GM12878 (cell line): ENCODE measurements around the gene DHX38. TPM values are rescaled to one million over a fixed set of nuclear protein-coding genes. Genes with fewer than 3 reads are reported as not detected.

Source experiments
- ATAC-seq: fragments of 200-7000 bp; cut with Tn5 transposase; 3 replicates; pipeline ENCODE4 v1.9.1; 2020; ENCODE audit warnings: mild to moderate bottlenecking, moderate library complexity
- BruUV-seq: library from RNA; stranded (reverse); fragments of 400-500 nt; replicated peaks from 2 replicates; lab custom pipeline; 2021; lab: Mats Ljungman, UMichigan
- CTCF ChIA-PET: fragments of 300-600 bp; sonication (Branson Sonifier 250); formaldehyde crosslinking; extraction: SDS; loops from one replicate; lab custom pipeline; 2021; ENCODE audit warnings: inconsistent platforms; lab: Yijun Ruan, JAX
- POLR2A ChIA-PET: fragments of 350-600 bp; formaldehyde crosslinking; extraction: SDS; loops from one replicate; lab custom pipeline; 2021; ENCODE audit warnings: inconsistent platforms; lab: Charles Lee
- RAD21 ChIA-PET: fragments of 300-600 bp; sonication (Branson Sonifier 250); formaldehyde crosslinking; loops from one replicate; lab custom pipeline; 2023; ENCODE audit warnings: antibody characterized with exemption; ENCODE audit not compliant: unreplicated experiment; lab: Charles Lee
- SMC1A ChIA-PET: fragments of 300-600 bp; sonication (Branson Sonifier 250); formaldehyde crosslinking; loops from one replicate; lab custom pipeline; 2023; ENCODE audit not compliant: unreplicated experiment, uncharacterized antibody; lab: Charles Lee
- DNase-seq: peaks from one replicate; pipeline ENCODE4 v3.0.0-alpha.2; 2011; ENCODE audit warnings: low read depth, low spot score
- FAIRE-seq: peaks from 3 replicates; lab custom pipeline; 2011; peaks lifted over from hg19 to GRCh38; lab: Jason Lieb, UNC
- H2AFZ ChIP-seq: 2 replicates; pipeline ENCODE4 v1.6.0; 2011; ENCODE audit warnings: low read depth, low read length, control low read depth; ENCODE audit not compliant: control insufficient read depth
- H3K27ac ChIP-seq: 2 replicates; pipeline ENCODE4 v1.5.1; 2011; ENCODE audit warnings: control low read depth; ENCODE audit not compliant: control insufficient read depth, insufficient read depth
- H3K27me3 ChIP-seq, 2 experiments: replicated peaks in 1 of 2; 2 replicates each; pipeline versions ENCODE4 v1.6.0 to v1.6.1; 2011; ENCODE audit warnings: low read length in 1 of 2; ENCODE audit not compliant: control insufficient read depth in 2 of 2, insufficient read depth in 2 of 2
- H3K36me3 ChIP-seq, 2 experiments: 2 replicates each; pipeline ENCODE4 v1.5.1; 2011; ENCODE audit warnings: low read length in 1 of 2; ENCODE audit not compliant: control insufficient read depth in 2 of 2, insufficient read depth in 2 of 2
- H3K4me1 ChIP-seq: 2 replicates; pipeline ENCODE4 v1.6.1; 2011; ENCODE audit warnings: mild to moderate bottlenecking, low read length, moderate library complexity, mixed read lengths; ENCODE audit not compliant: control insufficient read depth, insufficient read depth
- H3K4me2 ChIP-seq: 2 replicates; pipeline ENCODE4 v1.6.0; 2011; ENCODE audit warnings: control low read depth; ENCODE audit not compliant: control insufficient read depth, insufficient read depth
- H3K4me3 ChIP-seq: fragments of 200-600 bp; sonication (generic); 2 replicates; pipeline ENCODE4 v1.5.1; 2016
- H3K79me2 ChIP-seq: 2 replicates; pipeline ENCODE4 v1.6.0; 2011; ENCODE audit warnings: low read length; ENCODE audit not compliant: control insufficient read depth, insufficient read depth
- H3K9ac ChIP-seq: 2 replicates; pipeline ENCODE4 v1.8.0; 2011; ENCODE audit warnings: low read length, control low read depth, mixed read lengths; ENCODE audit not compliant: control insufficient read depth, insufficient read depth
- H3K9me3 ChIP-seq: replicated peaks from 3 replicates; pipeline ENCODE4 v1.5.1; 2011; ENCODE audit warnings: mild to moderate bottlenecking, low read length; ENCODE audit not compliant: control insufficient read depth, insufficient read depth
- H4K20me1 ChIP-seq: 2 replicates; pipeline ENCODE4 v1.6.0; 2011; ENCODE audit not compliant: control insufficient read depth, insufficient read depth
- CBFB ChIP-seq: IDR thresholded peaks from 2 replicates; pipeline ENCODE4 v1.6.1; 2016; ENCODE audit warnings: antibody characterized with exemption, low read depth
- E2F8 ChIP-seq: fragments of 450-650 bp; IDR thresholded peaks from 2 replicates; pipeline ENCODE4 v1.6.1; 2018; ENCODE audit warnings: mild to moderate bottlenecking, low read depth, moderate library complexity; ENCODE audit not compliant: partially characterized antibody
- EP300 ChIP-seq, 2 experiments: fragments of 150-350 bp in 1 of 2; IDR thresholded peaks; 2 replicates each; pipeline ENCODE4 v1.6.1; 2011 to 2012; ENCODE audit warnings: low read depth in 2 of 2, low read length in 2 of 2, borderline replicate concordance in 1 of 2, improper control_type of control experiment in 1 of 2, inconsistent platforms in 1 of 2; ENCODE audit not compliant: control insufficient read depth in 1 of 2
- FOXK2 ChIP-seq: fragments of 450-650 bp; IDR thresholded peaks from 2 replicates; pipeline ENCODE4 v1.6.1; 2017; ENCODE audit warnings: mild to moderate bottlenecking, moderate library complexity
- KLF5 ChIP-seq: fragments of 450-650 bp; IDR thresholded peaks from 2 replicates; pipeline ENCODE4 v1.6.1; 2014; ENCODE audit warnings: mild to moderate bottlenecking; ENCODE audit not compliant: partially characterized antibody
- NFYB ChIP-seq: IDR thresholded peaks from 2 replicates; pipeline ENCODE4 v1.6.1; 2011; ENCODE audit warnings: low read depth, mild to moderate bottlenecking, low read length, improper control_type of control experiment, moderate library complexity; ENCODE audit not compliant: insufficient read depth
- POU2F2 ChIP-seq: IDR thresholded peaks from 3 replicates; pipeline ENCODE4 v1.6.1; 2011; ENCODE audit warnings: low read depth, mild to moderate bottlenecking, low read length, borderline replicate concordance
- PRDM15 ChIP-seq: fragments of 450-650 bp; formaldehyde crosslinking; IDR thresholded peaks from 2 replicates; pipeline ENCODE4 v1.4.0; 2020; ENCODE audit warnings: mild to moderate bottlenecking, moderate library complexity
- RELA ChIP-seq: fragments of 450-650 bp; IDR thresholded peaks from 2 replicates; pipeline ENCODE4 v1.8.0; 2014; ENCODE audit warnings: borderline replicate concordance; ENCODE audit not compliant: partially characterized antibody
- SPI1 ChIP-seq: IDR thresholded peaks from 2 replicates; pipeline ENCODE4 v1.6.1; 2011; ENCODE audit warnings: low read depth, mild to moderate bottlenecking, low read length, moderate library complexity, borderline replicate concordance; ENCODE audit not compliant: insufficient read depth
- STAT1 ChIP-seq: fragments of 450-650 bp; conservative IDR thresholded peaks from 2 replicates; pipeline ENCODE4 v1.6.1; 2014; ENCODE audit warnings: antibody characterized with exemption, mild to moderate bottlenecking
- TARDBP ChIP-seq: IDR thresholded peaks from 2 replicates; pipeline ENCODE4 v1.6.1; 2016; ENCODE audit warnings: borderline replicate concordance
- ZBTB11 ChIP-seq: fragments of 450-650 bp; formaldehyde crosslinking; IDR thresholded peaks from 2 replicates; pipeline ENCODE4 v1.5.0; 2022; ENCODE audit warnings: mild to moderate bottlenecking, missing genetic modification characterization
- ZNF24 ChIP-seq: fragments of 450-650 bp; IDR thresholded peaks from 2 replicates; pipeline ENCODE4 v1.6.1; 2017; ENCODE audit warnings: antibody characterized with exemption, mild to moderate bottlenecking
- WGBS: methylation state at CpG from one replicate; pipeline ENCODE4 v1.1.6; 2016; ENCODE audit warnings: low lambda C conversion rate; ENCODE audit not compliant: insufficient replicate concordance, insufficient coverage; ENCODE audit errors: missing lambda C conversion rate; 5-methylcytosine and 5-hydroxymethylcytosine counted together
- in situ Hi-C: fragments of 300-500 bp; cut with MboI; formaldehyde crosslinking; loops from 9 replicates; pipeline ENCODE4 v1.14.3; 2018; ENCODE audit warnings: mixed read lengths
- intact Hi-C: fragments of 100-400 bp; cut with micrococcal nuclease; formaldehyde crosslinking; loops from one replicate; pipeline ENCODE4 v1.14.2; 2022; ENCODE audit not compliant: unreplicated experiment
- polyA plus RNA-seq, 11 experiments: library from polyadenylated mRNA; depleted of rRNA in 4 of 11; unstranded in 6 of 11; stranded (reverse) in 5 of 11; fragments of >200 nt; fragmentation: Nextera tagmentation in 4 of 11; fragmentation: Illumina TruSeq in 1 of 11; extraction: Ambion mirVana in 4 of 11; extraction: Trizol in 1 of 11; gene quantifications; 1 replicate in 1 of 11; 2 replicates in 10 of 11; pipeline versions ENCODE4 v1.2.1 to v1.2.3, GENCODE V29; 2011 to 2016; ENCODE audit warnings: inconsistent platforms in 2 of 11, missing spikeins in 2 of 11, low read depth in 1 of 11
- total RNA-seq, 4 experiments: library from RNA; depleted of rRNA in 3 of 4; stranded (reverse); fragments of >200 nt in 3 of 4; fragmentation: Illumina TruSeq in 1 of 4; extraction: Trizol in 1 of 4; gene quantifications; 2 replicates each; pipeline versions ENCODE4 v1.2.1 to v1.2.3, GENCODE V29; 2013 to 2021

The DHX38 gene
- total and polyA plus RNA-seq, 10 of the 15 experiments (the other 5 are each of a cell fraction or from before 2014, with no cell fraction given), result 2.1 to 67.8 (median 43.2) TPM

GRCh38 chr16:72137380-72138063 is 43.9 kb downstream of the DHX38 start:
- no peaks in the 10 kb centered on the region for H3K36me3 ChIP-seq
- ATAC-seq (no peak), DNase-seq (no peak), FAIRE-seq (no peak)
- intact Hi-C loops (no loop called here), in situ Hi-C loops (no loop called here)
- no TSS peak for BruUV-seq
- no peaks in the 10 kb centered on the region for H3K79me2 ChIP-seq
- H3K4me1 ChIP-seq, result no peaks in the 10 kb centered on the region
- SMC1A ChIA-PET, result no interaction called here
- H3K9me3 ChIP-seq, result no peaks in the 10 kb centered on the region
- 69% methylated on average over 15 of the region's 15 CpGs for WGBS
- no peak overlapping the region for H3K4me3 ChIP-seq
- H2AFZ ChIP-seq, result no peak overlapping the region
- no peak overlapping the region for H3K9ac ChIP-seq
- H3K27me3 ChIP-seq, result no peaks in the 10 kb centered on the region
- no peaks in the 10 kb centered on the region for H4K20me1 ChIP-seq
- H3K27ac ChIP-seq, result no peak overlapping the region
- RAD21 ChIA-PET, result no interaction called here
- POLR2A ChIA-PET, result no interaction called here
- no peak overlapping the region for H3K4me2 ChIP-seq
- CTCF ChIA-PET, result no interaction called here
- no peak for TF ChIP-seq E2F8
- no peak for TF ChIP-seq STAT1
- TF ChIP-seq TARDBP, result no peak
- TF ChIP-seq CBFB, result no peak
- TF ChIP-seq NFYB, result no peak
- no peak for TF ChIP-seq POU2F2
- no peak for TF ChIP-seq SPI1
- TF ChIP-seq ZNF24, result no peak
- TF ChIP-seq EP300 (IDR thresholded peaks at IDR 0.05; ENCODE audit: borderline replicate concordance in 1 of 2, control insufficient read depth in 1 of 2, low read depth in 2 of 2, low read length in 2 of 2), result no peak
- TF ChIP-seq FOXK2, result no peak
- TF ChIP-seq KLF5, result no peak
- TF ChIP-seq ZBTB11 (CRISPR knock-in tag), result no peak
- no peak for TF ChIP-seq PRDM15 (CRISPR knock-in tag)
- no peak for TF ChIP-seq RELA
